ENCODE data around the gene RAC2. TPM values are rescaled to one million over a fixed set of nuclear protein-coding genes. Genes with fewer than 3 reads are reported as not detected.

RAC2 gene
- total and polyA plus RNA-seq, 9 of the 15 experiments (the other 6 are each of a cell fraction or from before 2014, with no cell fraction given), result 22.7 to 103 (median 43.3) TPM

DNA sequence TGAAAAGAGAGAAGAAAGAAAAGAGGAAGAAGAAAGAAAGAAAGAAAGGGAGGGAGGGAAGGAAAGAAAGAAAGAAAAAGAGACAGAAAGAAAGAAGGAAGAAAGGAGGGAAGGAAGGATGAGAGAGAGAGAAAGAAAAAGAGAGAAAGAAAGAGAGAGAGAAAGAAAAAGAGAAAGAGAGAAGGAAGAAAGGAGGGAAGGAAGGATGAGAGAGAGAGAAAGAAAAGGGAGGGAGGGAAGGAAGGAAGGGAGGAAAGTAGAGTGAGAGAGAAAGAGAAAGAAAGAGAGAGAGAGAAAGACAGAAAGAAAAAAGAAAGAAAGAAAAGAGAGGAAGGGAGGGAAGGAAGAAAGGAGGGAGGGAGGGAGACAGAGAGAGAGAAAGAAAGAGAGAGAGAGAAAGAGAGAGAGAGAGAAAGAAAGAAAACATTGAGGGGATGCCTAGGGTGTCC is 11.5 kb upstream of the RAC2 start (continued):
- TF ChIP-seq, protein P1, sequence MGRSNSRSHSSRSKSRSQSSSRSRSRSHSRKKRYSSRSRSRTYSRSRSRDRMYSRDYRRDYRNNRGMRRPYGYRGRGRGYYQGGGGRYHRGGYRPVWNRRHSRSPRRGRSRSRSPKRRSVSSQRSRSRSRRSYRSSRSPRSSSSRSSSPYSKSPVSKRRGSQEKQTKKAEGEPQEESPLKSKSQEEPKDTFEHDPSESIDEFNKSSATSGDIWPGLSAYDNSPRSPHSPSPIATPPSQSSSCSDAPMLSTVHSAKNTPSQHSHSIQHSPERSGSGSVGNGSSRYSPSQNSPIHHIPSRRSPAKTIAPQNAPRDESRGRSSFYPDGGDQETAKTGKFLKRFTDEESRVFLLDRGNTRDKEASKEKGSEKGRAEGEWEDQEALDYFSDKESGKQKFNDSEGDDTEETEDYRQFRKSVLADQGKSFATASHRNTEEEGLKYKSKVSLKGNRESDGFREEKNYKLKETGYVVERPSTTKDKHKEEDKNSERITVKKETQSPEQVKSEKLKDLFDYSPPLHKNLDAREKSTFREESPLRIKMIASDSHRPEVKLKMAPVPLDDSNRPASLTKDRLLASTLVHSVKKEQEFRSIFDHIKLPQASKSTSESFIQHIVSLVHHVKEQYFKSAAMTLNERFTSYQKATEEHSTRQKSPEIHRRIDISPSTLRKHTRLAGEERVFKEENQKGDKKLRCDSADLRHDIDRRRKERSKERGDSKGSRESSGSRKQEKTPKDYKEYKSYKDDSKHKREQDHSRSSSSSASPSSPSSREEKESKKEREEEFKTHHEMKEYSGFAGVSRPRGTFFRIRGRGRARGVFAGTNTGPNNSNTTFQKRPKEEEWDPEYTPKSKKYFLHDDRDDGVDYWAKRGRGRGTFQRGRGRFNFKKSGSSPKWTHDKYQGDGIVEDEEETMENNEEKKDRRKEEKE (IDR thresholded peaks at IDR 0.05; ENCODE audit: borderline replicate concordance in 1 of 2, control insufficient read depth in 1 of 2, low read depth in 2 of 2, low read length in 1 of 2), result peak in 1 of 2 experiments; percentile 37; a peak in 1 of 4 replicates
- TF ChIP-seq HDAC1 (IDR thresholded peaks at IDR 0.05) (peak in 1 of 2 experiments; percentile 65; a peak in 2 of 4 replicates), HNRNPK (IDR thresholded peaks at IDR 0.05; ENCODE audit: low read depth, low read length, poor library complexity, severe bottlenecking) (no peak), EHMT2 (IDR thresholded peaks at IDR 0.05) (peak; percentile 62)

DNA sequence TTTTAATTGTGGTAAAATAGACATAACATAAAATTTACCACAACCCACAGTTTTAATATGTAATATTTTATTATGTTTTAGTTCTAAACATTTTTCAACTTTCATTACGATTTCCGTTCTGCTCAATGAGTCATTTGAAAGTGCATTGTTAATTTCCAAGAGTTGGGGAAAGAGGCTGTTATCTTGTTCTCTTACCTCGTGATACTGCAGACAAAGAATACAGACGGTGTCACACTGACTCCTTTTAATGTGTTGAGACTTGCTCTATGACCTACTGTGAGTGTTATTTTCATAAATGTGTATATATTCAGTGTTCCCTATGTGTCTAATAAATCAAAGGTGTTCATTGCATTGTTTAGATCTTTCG is 10.8 kb upstream of the RAC2 start:
- Histone ChIP-seq H3K4me1 (replicated peaks in 1 of 2; ENCODE audit: control insufficient read depth in 2 of 2, insufficient read depth in 2 of 2, low read length in 2 of 2) (peaks cover 4 to 15% of the 10 kb centered on the region in 2 experiments; a peak in 4 of 5 replicates), H3K9ac (ENCODE audit: insufficient read depth in 1 of 2, low read depth in 2 of 2, low read length in 2 of 2) (no peak overlapping the region; a peak in 1 of 4 replicates), H3K4me3 (no peak overlapping the region), H3K79me2 (ENCODE audit: control insufficient read depth, insufficient read depth, low read length) (no peaks in the 10 kb centered on the region), H3K36me3 (ENCODE audit: control insufficient read depth, insufficient read depth, low read length) (no peaks in the 10 kb centered on the region), H3K27ac (ENCODE audit: extremely low read depth, low read depth, low read length) (no peak overlapping the region), H4K20me1 (replicated peaks; ENCODE audit: control insufficient read depth, insufficient read depth, low read length) (no peaks in the 10 kb centered on the region), H3K4me2 (ENCODE audit: insufficient read depth, low read length) (no peak overlapping the region), H3K9me3 (replicated peaks; ENCODE audit: control insufficient read depth, insufficient read depth, low read depth, low read length) (no peaks in the 10 kb centered on the region), H3K9me1 (ENCODE audit: control insufficient read depth, insufficient read depth, low read length) (no peaks in the 10 kb centered on the region), H3K27me3 (ENCODE audit: control insufficient read depth in 2 of 2, insufficient read depth in 2 of 2, low read length in 2 of 2) (no peaks in the 10 kb centered on the region), H2AFZ (ENCODE audit: low read depth, low read length) (peak overlapping the region; percentile 17; the same call in 1 of the 2 replicates)
- POLR2A ChIA-PET, result no interaction called here
- in situ Hi-C loops (cut with MboI) (no loop called here), intact Hi-C loops (cut with micrococcal nuclease) (no loop called here)
- DNase-seq (ENCODE audit: extremely low read depth in 1 of 4, low spot score in 3 of 4) (peak in 1 of 4 experiments; percentile 47), ATAC-seq (no peak), FAIRE-seq (peak; percentile 64)
- no TSS peak for BruUV-seq (replicated peaks)
- CTCF ChIA-PET (ENCODE audit: low intra/inter-chr PET ratio), result no interaction called here
- WGBS (ENCODE audit: insufficient coverage, low coverage, missing lambda C conversion rate), result 11% methylated on average over 5 of the region's 5 CpGs
- TF ChIP-seq FOSL1 (tag; conservative IDR thresholded peaks at IDR 0.05) (peak; percentile 73), SMARCA4 (IDR thresholded peaks at IDR 0.05) (peak; percentile 31; the same call in 1 of the 2 replicates), SREBF1 (IDR thresholded peaks at IDR 0.05; ENCODE audit: borderline replicate concordance, low read depth, low read length) (no peak), MYNN (IDR thresholded peaks at IDR 0.05) (no peak), MYNN (CRISPR knock-in tag; IDR thresholded peaks at IDR 0.05) (no peak)
- TF ChIP-seq, protein P2, sequence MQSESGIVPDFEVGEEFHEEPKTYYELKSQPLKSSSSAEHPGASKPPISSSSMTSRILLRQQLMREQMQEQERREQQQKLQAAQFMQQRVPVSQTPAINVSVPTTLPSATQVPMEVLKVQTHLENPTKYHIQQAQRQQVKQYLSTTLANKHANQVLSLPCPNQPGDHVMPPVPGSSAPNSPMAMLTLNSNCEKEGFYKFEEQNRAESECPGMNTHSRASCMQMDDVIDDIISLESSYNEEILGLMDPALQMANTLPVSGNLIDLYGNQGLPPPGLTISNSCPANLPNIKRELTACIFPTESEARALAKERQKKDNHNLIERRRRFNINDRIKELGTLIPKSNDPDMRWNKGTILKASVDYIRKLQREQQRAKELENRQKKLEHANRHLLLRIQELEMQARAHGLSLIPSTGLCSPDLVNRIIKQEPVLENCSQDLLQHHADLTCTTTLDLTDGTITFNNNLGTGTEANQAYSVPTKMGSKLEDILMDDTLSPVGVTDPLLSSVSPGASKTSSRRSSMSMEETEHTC (IDR thresholded peaks at IDR 0.05), result peak; percentile 48; the same call in 1 of the 2 replicates
- TF ChIP-seq, protein P3, sequence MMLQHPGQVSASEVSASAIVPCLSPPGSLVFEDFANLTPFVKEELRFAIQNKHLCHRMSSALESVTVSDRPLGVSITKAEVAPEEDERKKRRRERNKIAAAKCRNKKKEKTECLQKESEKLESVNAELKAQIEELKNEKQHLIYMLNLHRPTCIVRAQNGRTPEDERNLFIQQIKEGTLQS (IDR thresholded peaks at IDR 0.05), result peak; percentile 38; the same call in 1 of the 2 replicates
- TF ChIP-seq, protein P3 (CRISPR knock-in tag; conservative IDR thresholded peaks at IDR 0.05), result no peak

All from K562 (cell line).